Activated naive CD4-positive, alpha-beta T cell treated with anti-CD3 and anti-CD28 coated beads, Interleukin-2, amount 10 ng/mL, durations not matched to agents 7 days and 5 days (primary cell): ENCODE data around the gene BTBD17.

Experiments used
- CTCF ChIA-PET: fragments of 350-600 bp; sonication (Branson Sonifier 250); formaldehyde crosslinking; loops from one replicate; lab custom pipeline; 2021; ENCODE audit warnings: antibody characterized with exemption; lab: Charles Lee
- DNase-seq: peaks from one replicate; pipeline ENCODE4 v3.0.0-alpha.2; 2020
- H3K27ac Mint-ChIP-seq: one replicate; pipeline ENCODE4 v1.8.0; 2021; ENCODE audit warnings: mild to moderate bottlenecking, moderate library complexity, mixed read lengths
- H3K27me3 Mint-ChIP-seq: one replicate; pipeline ENCODE4 v1.8.0; 2021; ENCODE audit warnings: mild to moderate bottlenecking, mixed read lengths
- H3K36me3 Mint-ChIP-seq: one replicate; pipeline ENCODE4 v1.8.0; 2021; ENCODE audit warnings: mixed read lengths
- H3K4me1 Mint-ChIP-seq: one replicate; pipeline ENCODE4 v1.8.0; 2021; ENCODE audit warnings: mixed read lengths
- H3K4me3 Mint-ChIP-seq: one replicate; pipeline ENCODE4 v1.8.0; 2021; ENCODE audit warnings: mild to moderate bottlenecking, moderate library complexity, mixed read lengths
- H3K9me3 Mint-ChIP-seq: one replicate; pipeline ENCODE4 v1.8.0; 2021; ENCODE audit warnings: mixed read lengths

Gene BTBD17

GRCh38 chr17:74345433-74346241, 16.0 kb downstream of the BTBD17 start:
- no peak overlapping the region for H3K4me3 Mint-ChIP-seq

GRCh38 chr17:74344658-74345057, 17.0 kb downstream of the BTBD17 start:
- no peaks in the 10 kb centered on the region for H3K4me1 Mint-ChIP-seq
- H3K4me3 Mint-ChIP-seq, result no peak overlapping the region
- H3K27me3 Mint-ChIP-seq, result peaks cover 58% of the 10 kb centered on the region
- no peaks in the 10 kb centered on the region for H3K9me3 Mint-ChIP-seq
- H3K27ac Mint-ChIP-seq, result no peak overlapping the region
- CTCF ChIA-PET, result no interaction called here
- no peak for DNase-seq
- H3K36me3 Mint-ChIP-seq, result no peaks in the 10 kb centered on the region

More at GRCh38 chr17:74345433-74346241, 16.0 kb downstream of the BTBD17 start:
- Mint-ChIP-seq H3K9me3 (no peaks in the 10 kb centered on the region), H3K4me1 (no peaks in the 10 kb centered on the region), H3K36me3 (no peaks in the 10 kb centered on the region), H3K27ac (no peak overlapping the region), H3K27me3 (peaks cover 58% of the 10 kb centered on the region)
- no peak for DNase-seq
- CTCF ChIA-PET, result interaction anchor here (0.7 kb wide), 1 partner anchor 39 kb away, joined by 3 read pairs; no protein-coding TSS in a partner anchor

GRCh38 chr17:74343526-74344284, 18.0 kb downstream of the BTBD17 start:
- no peak for DNase-seq
- CTCF ChIA-PET, result interaction anchor here (0.6 to 1.1 kb wide), 2 partner anchors 9 to 14 kb away, joined by 3 read pairs; no protein-coding TSS in a partner anchor

GRCh38 chr17:74343121-74343520, 18.5 kb downstream of the BTBD17 start:
- CTCF ChIA-PET, result interaction anchor here (1.1 kb wide), 1 partner anchor 10 kb away, joined by 3 read pairs; no protein-coding TSS in a partner anchor
- Mint-ChIP-seq H3K4me3 (no peak overlapping the region), H3K27me3 (peaks cover 55% of the 10 kb centered on the region), H3K9me3 (no peaks in the 10 kb centered on the region), H3K36me3 (no peaks in the 10 kb centered on the region), H3K27ac (no peak overlapping the region), H3K4me1 (no peaks in the 10 kb centered on the region)
- DNase-seq, result no peak

More at GRCh38 chr17:74343526-74344284, 18.0 kb downstream of the BTBD17 start:
- no peak overlapping the region for H3K27ac Mint-ChIP-seq
- no peaks in the 10 kb centered on the region for H3K4me1 Mint-ChIP-seq
- no peak overlapping the region for H3K4me3 Mint-ChIP-seq
- no peaks in the 10 kb centered on the region for H3K9me3 Mint-ChIP-seq
- peaks cover 55% of the 10 kb centered on the region for H3K27me3 Mint-ChIP-seq
- no peaks in the 10 kb centered on the region for H3K36me3 Mint-ChIP-seq

- CTCF ChIA-PET, result no interaction called here
- H3K4me1 Mint-ChIP-seq, result no peaks in the 10 kb centered on the region
- H3K27ac Mint-ChIP-seq, result no peak overlapping the region
- H3K4me3 Mint-ChIP-seq, result no peak overlapping the region
- DNase-seq, result no peak
- no peaks in the 10 kb centered on the region for H3K36me3 Mint-ChIP-seq
- peaks cover 55% of the 10 kb centered on the region for H3K27me3 Mint-ChIP-seq
- no peaks in the 10 kb centered on the region for H3K9me3 Mint-ChIP-seq
Measured at GRCh38 chr17:74342224-74342623, 19.4 kb downstream of the BTBD17 start.

- Mint-ChIP-seq H3K27me3 (peaks cover 56% of the 10 kb centered on the region), H3K4me3 (no peak overlapping the region), H3K36me3 (no peaks in the 10 kb centered on the region), H3K4me1 (no peaks in the 10 kb centered on the region), H3K27ac (peak overlapping the region; percentile 37), H3K9me3 (no peaks in the 10 kb centered on the region)
- CTCF ChIA-PET, result interaction anchor here (1.2 kb wide), 1 partner anchor 28 kb away, joined by 3 read pairs; no protein-coding TSS in a partner anchor
- no peak for DNase-seq
Measured at GRCh38 chr17:74340470-74341023, 21.1 kb downstream of the BTBD17 start.

- no peaks in the 10 kb centered on the region for H3K9me3 Mint-ChIP-seq
- DNase-seq, result no peak
- no peaks in the 10 kb centered on the region for H3K36me3 Mint-ChIP-seq
- H3K27ac Mint-ChIP-seq, result no peak overlapping the region
- CTCF ChIA-PET, result interaction anchor here (1.2 kb wide), 1 partner anchor 29 kb away, joined by 3 read pairs; no protein-coding TSS in a partner anchor
- H3K4me1 Mint-ChIP-seq, result peaks cover 4% of the 10 kb centered on the region
- H3K27me3 Mint-ChIP-seq, result peaks cover 52% of the 10 kb centered on the region
- H3K4me3 Mint-ChIP-seq, result no peak overlapping the region
Measured at GRCh38 chr17:74339537-74340195, 22.0 kb downstream of the BTBD17 start.

- peaks cover 9% of the 10 kb centered on the region for H3K4me1 Mint-ChIP-seq
- H3K36me3 Mint-ChIP-seq, result no peaks in the 10 kb centered on the region
- H3K4me3 Mint-ChIP-seq, result no peak overlapping the region
- peaks cover 48% of the 10 kb centered on the region for H3K27me3 Mint-ChIP-seq
- no peak for DNase-seq
- CTCF ChIA-PET, result interaction anchor here (0.8 kb wide), 1 partner anchor 37 kb away, joined by 4 read pairs; no protein-coding TSS in a partner anchor
- H3K27ac Mint-ChIP-seq, result no peak overlapping the region
- H3K9me3 Mint-ChIP-seq, result no peaks in the 10 kb centered on the region
Measured at GRCh38 chr17:74337834-74338500, 23.7 kb downstream of the BTBD17 start.

GRCh38 chr17:74336307-74336706, 25.4 kb downstream of the BTBD17 start:
- Mint-ChIP-seq H3K36me3 (no peaks in the 10 kb centered on the region), H3K4me3 (no peak overlapping the region), H3K4me1 (peaks cover 18% of the 10 kb centered on the region), H3K27ac (no peak overlapping the region), H3K27me3 (peaks cover 57% of the 10 kb centered on the region), H3K9me3 (no peaks in the 10 kb centered on the region)
- CTCF ChIA-PET, result interaction anchor here (0.9 kb wide), 1 partner anchor 32 kb away, joined by 3 read pairs; no protein-coding TSS in a partner anchor
- DNase-seq, result no peak

GRCh38 chr17:74335529-74336062, 26.1 kb downstream of the BTBD17 start:
- Mint-ChIP-seq H3K27ac (no peak overlapping the region), H3K36me3 (no peaks in the 10 kb centered on the region)

GRCh38 chr17:74334393-74335039, 27.2 kb downstream of the BTBD17 start:
- DNase-seq, result no peak
- CTCF ChIA-PET, result interaction anchor here (1.0 to 1.1 kb wide), 2 partner anchors 21 to 131 kb away, joined by 3 read pairs; partner anchors contain the start of gene RPL38

More at GRCh38 chr17:74335529-74336062, 26.1 kb downstream of the BTBD17 start:
- CTCF ChIA-PET, result interaction anchor here (1.0 kb wide), 1 partner anchor 132 kb away, joined by 3 read pairs; the partner anchor contains the start of gene RPL38
- no peak for DNase-seq
- peaks cover 63% of the 10 kb centered on the region for H3K27me3 Mint-ChIP-seq
- peaks cover 18% of the 10 kb centered on the region for H3K4me1 Mint-ChIP-seq
- H3K9me3 Mint-ChIP-seq, result no peaks in the 10 kb centered on the region
- no peak overlapping the region for H3K4me3 Mint-ChIP-seq

GRCh38 chr17:74332763-74333283, 28.8 kb downstream of the BTBD17 start:
- H3K27ac Mint-ChIP-seq, result no peak overlapping the region
- no peak overlapping the region for H3K4me3 Mint-ChIP-seq
- H3K27me3 Mint-ChIP-seq, result peaks cover 56% of the 10 kb centered on the region
- DNase-seq, result no peak
- H3K9me3 Mint-ChIP-seq, result no peaks in the 10 kb centered on the region
- H3K36me3 Mint-ChIP-seq, result peaks cover 4% of the 10 kb centered on the region
- CTCF ChIA-PET, result interaction anchor here (1.0 to 1.9 kb wide), 2 partner anchors 20 to 35 kb away, joined by 4 to 5 read pairs; partner anchors contain the start of gene GPR142
- peaks cover 38% of the 10 kb centered on the region for H3K4me1 Mint-ChIP-seq

More at GRCh38 chr17:74334393-74335039, 27.2 kb downstream of the BTBD17 start:
- Mint-ChIP-seq H3K27me3 (peaks cover 63% of the 10 kb centered on the region), H3K4me3 (no peak overlapping the region), H3K36me3 (peaks cover under 1% of the 10 kb centered on the region), H3K27ac (no peak overlapping the region), H3K4me1 (peaks cover 23% of the 10 kb centered on the region), H3K9me3 (no peaks in the 10 kb centered on the region)
